A673 (cell line): Measurements from ENCODE around the gene KIF12. TPM values are rescaled to one million over a fixed set of nuclear protein-coding genes. Genes with fewer than 3 reads are reported as not detected.

Experiments used
- BruUV-seq: library from RNA; stranded (reverse); fragments of 400-500 nt; replicated peaks from 2 replicates; lab custom pipeline; 2021; lab: Mats Ljungman, UMichigan
- CTCF ChIA-PET: fragments of 300-600 bp; sonication (Branson Sonifier 250); formaldehyde crosslinking; loops from one replicate; lab custom pipeline; 2022; ENCODE audit warnings: antibody characterized with exemption; lab: Charles Lee
- POLR2A ChIA-PET: fragments of 300-600 bp; sonication (Branson Sonifier 250); formaldehyde crosslinking; loops from one replicate; lab custom pipeline; 2022; ENCODE audit warnings: antibody characterized with exemption; ENCODE audit not compliant: low non-redundant PET; lab: Charles Lee
- DNase-seq: peaks from one replicate; pipeline ENCODE4 v3.0.0-alpha.2; 2015; ENCODE audit warnings: low spot score
- H3K27ac ChIP-seq: fragments of 200-600 bp; sonication (generic); 2 replicates; pipeline ENCODE4 v1.5.1; 2016; ENCODE audit warnings: mixed run types, low read depth, mild to moderate bottlenecking, mixed read lengths, antibody characterized with exemption, low read length; ENCODE audit not compliant: poor library complexity, severe bottlenecking
- H3K27me3 ChIP-seq: fragments of 200-600 bp; sonication (generic); replicated peaks from 2 replicates; pipeline ENCODE4 v1.6.1; 2017; ENCODE audit warnings: mixed run types, low read depth, mild to moderate bottlenecking, mixed read lengths, antibody characterized with exemption, low read length; ENCODE audit not compliant: insufficient read depth, poor library complexity
- H3K36me3 ChIP-seq: fragments of 200-600 bp; sonication (generic); 2 replicates; pipeline ENCODE4 v1.6.1; 2016; ENCODE audit warnings: mixed run types, mild to moderate bottlenecking, mixed read lengths, antibody characterized with exemption, low read length; ENCODE audit not compliant: insufficient read depth, poor library complexity, severe bottlenecking
- H3K4me1 ChIP-seq: fragments of 200-600 bp; sonication (generic); 2 replicates; pipeline ENCODE4 v1.6.1; 2017; ENCODE audit warnings: mixed run types, mild to moderate bottlenecking, mixed read lengths, antibody characterized with exemption, low read length; ENCODE audit not compliant: insufficient read depth, poor library complexity, severe bottlenecking
- H3K4me3 ChIP-seq: fragments of 200-600 bp; sonication (generic); 2 replicates; pipeline ENCODE4 v1.5.1; 2016; ENCODE audit warnings: low read depth, mixed run types, mild to moderate bottlenecking, mixed read lengths, low read length; ENCODE audit not compliant: poor library complexity, severe bottlenecking
- H3K9me3 ChIP-seq: fragments of 200-600 bp; sonication (generic); 2 replicates; pipeline ENCODE4 v1.6.1; 2016; ENCODE audit warnings: mixed run types, low read depth, mild to moderate bottlenecking, mixed read lengths, antibody characterized with exemption, low read length; ENCODE audit not compliant: poor library complexity, severe bottlenecking
- CTCF ChIP-seq: fragments of 300-800, 200-600 bp; sonication (generic); conservative IDR thresholded peaks from 2 replicates; pipeline ENCODE4 v1.5.1; 2017; ENCODE audit warnings: low read depth, mild to moderate bottlenecking, antibody characterized with exemption, low read length, moderate library complexity, mixed read lengths
- EZH2 ChIP-seq: fragments of 200-600 bp; sonication (generic); IDR thresholded peaks from 2 replicates; pipeline ENCODE4 v1.6.1; 2017; ENCODE audit warnings: borderline replicate concordance, low read depth, mild to moderate bottlenecking, mixed read lengths, antibody characterized with exemption, low read length; ENCODE audit not compliant: poor library complexity, severe bottlenecking
- intact Hi-C: fragments of 100-400 bp; cut with micrococcal nuclease; formaldehyde crosslinking; loops from one replicate; pipeline ENCODE4 v1.10.0; 2022; ENCODE audit not compliant: unreplicated experiment
- total RNA-seq: library from RNA; stranded (reverse); gene quantifications from 2 replicates; pipeline ENCODE4 v1.2.3, GENCODE V29; 2021

The KIF12 gene
- total RNA-seq, 1 experiment from 2014 or later = not detected

GRCh38 chr9:114123031-114123977, 24.2 kb upstream of the KIF12 start:
- intact Hi-C loops = no loop called here

GRCh38 chr9:114122136-114123027, 23.3 kb upstream of the KIF12 start:
- no TSS peak for BruUV-seq
- H3K9me3 ChIP-seq = no peaks in the 10 kb centered on the region
- H3K27ac ChIP-seq = no peak overlapping the region
- no peaks in the 10 kb centered on the region for H3K4me1 ChIP-seq
- H3K4me3 ChIP-seq = no peak overlapping the region
- POLR2A ChIA-PET = interaction anchor here (0.6 kb wide), 1 partner anchor 629 kb away, joined by 3 read pairs; no protein-coding TSS in a partner anchor
- DNase-seq = no peak
- TF ChIP-seq EZH2 (no peak), CTCF (no peak)
- CTCF ChIA-PET = no interaction called here
- no peaks in the 10 kb centered on the region for H3K27me3 ChIP-seq
- no peaks in the 10 kb centered on the region for H3K36me3 ChIP-seq
- intact Hi-C loops = no loop called here

More at GRCh38 chr9:114123031-114123977, 24.2 kb upstream of the KIF12 start:
- no peak overlapping the region for H3K27ac ChIP-seq
- H3K9me3 ChIP-seq = no peaks in the 10 kb centered on the region
- H3K4me3 ChIP-seq = no peak overlapping the region
- H3K27me3 ChIP-seq = no peaks in the 10 kb centered on the region
- no peaks in the 10 kb centered on the region for H3K36me3 ChIP-seq
- POLR2A ChIA-PET = interaction anchor here (0.6 kb wide), 1 partner anchor 630 kb away, joined by 3 read pairs; no protein-coding TSS in a partner anchor
- DNase-seq = no peak
- no peaks in the 10 kb centered on the region for H3K4me1 ChIP-seq
- CTCF ChIA-PET = no interaction called here
- no TSS peak for BruUV-seq
- no peak for TF ChIP-seq EZH2
- no peak for TF ChIP-seq CTCF
